Activated B cell treated with CpG ODN at 0.5 μM for 24 hours (primary cell): ENCODE results near the gene TLE2. TPM values are rescaled to one million over a fixed set of nuclear protein-coding genes. Genes with fewer than 3 reads are reported as not detected.

ENCODE experiments used
- ATAC-seq: fragments of 200-7000 bp; cut with Tn5 transposase; one replicate; pipeline ENCODE4 v1.10.0; 2021; ENCODE audit warnings: low read depth, mild to moderate bottlenecking, moderate library complexity
- CTCF ChIA-PET: fragments of 350-600 bp; sonication (Branson Sonifier 250); formaldehyde crosslinking; loops from one replicate; lab custom pipeline; 2021; ENCODE audit warnings: antibody characterized with exemption; lab: Charles Lee
- POLR2A ChIA-PET: fragments of 350-600 bp; sonication (Branson Sonifier 250); formaldehyde crosslinking; loops from one replicate; lab custom pipeline; 2021; ENCODE audit warnings: antibody characterized with exemption; lab: Charles Lee
- DNase-seq: peaks from one replicate; pipeline ENCODE4 v3.0.0; 2022
- H3K27ac Mint-ChIP-seq: one replicate; pipeline ENCODE4 v1.8.0; 2020; ENCODE audit warnings: mixed read lengths
- H3K27me3 Mint-ChIP-seq: one replicate; pipeline ENCODE4 v1.8.0; 2021; ENCODE audit warnings: mixed read lengths
- H3K36me3 Mint-ChIP-seq: one replicate; pipeline ENCODE4 v1.8.0; 2021; ENCODE audit warnings: low read depth, mixed read lengths
- H3K4me1 Mint-ChIP-seq: one replicate; pipeline ENCODE4 v1.8.0; 2021; ENCODE audit warnings: mixed read lengths
- H3K4me3 Mint-ChIP-seq: one replicate; pipeline ENCODE4 v1.8.0; 2020; ENCODE audit warnings: mild to moderate bottlenecking, mixed read lengths
- H3K9me3 Mint-ChIP-seq: one replicate; pipeline ENCODE4 v1.8.0; 2020; ENCODE audit warnings: mixed read lengths
- intact Hi-C: fragments of 100-400 bp; cut with micrococcal nuclease; formaldehyde crosslinking; loops from one replicate; pipeline ENCODE4 v1.15.1; 2024
- total RNA-seq: library from RNA; stranded (reverse); gene quantifications from 2 replicates; pipeline ENCODE4 v1.2.3, GENCODE V29; 2022
- TF ChIP-seq, protein P1 (sequence below): fragments of 200-600 bp; IDR thresholded peaks from one replicate; pipeline ENCODE4 v1.8.0; 2022; ENCODE audit warnings: antibody characterized with exemption, mild to moderate bottlenecking

Gene TLE2
- total RNA-seq, 1 donor from 2014 or later: 0.58 TPM

- no peaks in the 10 kb centered on the region for H3K36me3 Mint-ChIP-seq
- TF ChIP-seq, protein P1, sequence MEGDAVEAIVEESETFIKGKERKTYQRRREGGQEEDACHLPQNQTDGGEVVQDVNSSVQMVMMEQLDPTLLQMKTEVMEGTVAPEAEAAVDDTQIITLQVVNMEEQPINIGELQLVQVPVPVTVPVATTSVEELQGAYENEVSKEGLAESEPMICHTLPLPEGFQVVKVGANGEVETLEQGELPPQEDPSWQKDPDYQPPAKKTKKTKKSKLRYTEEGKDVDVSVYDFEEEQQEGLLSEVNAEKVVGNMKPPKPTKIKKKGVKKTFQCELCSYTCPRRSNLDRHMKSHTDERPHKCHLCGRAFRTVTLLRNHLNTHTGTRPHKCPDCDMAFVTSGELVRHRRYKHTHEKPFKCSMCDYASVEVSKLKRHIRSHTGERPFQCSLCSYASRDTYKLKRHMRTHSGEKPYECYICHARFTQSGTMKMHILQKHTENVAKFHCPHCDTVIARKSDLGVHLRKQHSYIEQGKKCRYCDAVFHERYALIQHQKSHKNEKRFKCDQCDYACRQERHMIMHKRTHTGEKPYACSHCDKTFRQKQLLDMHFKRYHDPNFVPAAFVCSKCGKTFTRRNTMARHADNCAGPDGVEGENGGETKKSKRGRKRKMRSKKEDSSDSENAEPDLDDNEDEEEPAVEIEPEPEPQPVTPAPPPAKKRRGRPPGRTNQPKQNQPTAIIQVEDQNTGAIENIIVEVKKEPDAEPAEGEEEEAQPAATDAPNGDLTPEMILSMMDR: no peak
- H3K4me1 Mint-ChIP-seq: peaks cover 10% of the 10 kb centered on the region
- intact Hi-C loops: no loop called here
- POLR2A ChIA-PET: interaction anchor here (0.7 to 1.1 kb wide), 2 partner anchors 13 to 51 kb away, joined by 3 read pairs; no protein-coding TSS in a partner anchor
- no peaks in the 10 kb centered on the region for H3K9me3 Mint-ChIP-seq
- ATAC-seq (peak; percentile 82), DNase-seq (no peak)
- peak overlapping the region; percentile 46 for H3K27ac Mint-ChIP-seq
- CTCF ChIA-PET: no interaction called here
- H3K4me3 Mint-ChIP-seq: peak overlapping the region; percentile 79
- peaks cover under 1% of the 10 kb centered on the region for H3K27me3 Mint-ChIP-seq
Measured at GRCh38 chr19:3047496-3048189, 18.6 kb upstream of the TLE2 start.

DNA sequence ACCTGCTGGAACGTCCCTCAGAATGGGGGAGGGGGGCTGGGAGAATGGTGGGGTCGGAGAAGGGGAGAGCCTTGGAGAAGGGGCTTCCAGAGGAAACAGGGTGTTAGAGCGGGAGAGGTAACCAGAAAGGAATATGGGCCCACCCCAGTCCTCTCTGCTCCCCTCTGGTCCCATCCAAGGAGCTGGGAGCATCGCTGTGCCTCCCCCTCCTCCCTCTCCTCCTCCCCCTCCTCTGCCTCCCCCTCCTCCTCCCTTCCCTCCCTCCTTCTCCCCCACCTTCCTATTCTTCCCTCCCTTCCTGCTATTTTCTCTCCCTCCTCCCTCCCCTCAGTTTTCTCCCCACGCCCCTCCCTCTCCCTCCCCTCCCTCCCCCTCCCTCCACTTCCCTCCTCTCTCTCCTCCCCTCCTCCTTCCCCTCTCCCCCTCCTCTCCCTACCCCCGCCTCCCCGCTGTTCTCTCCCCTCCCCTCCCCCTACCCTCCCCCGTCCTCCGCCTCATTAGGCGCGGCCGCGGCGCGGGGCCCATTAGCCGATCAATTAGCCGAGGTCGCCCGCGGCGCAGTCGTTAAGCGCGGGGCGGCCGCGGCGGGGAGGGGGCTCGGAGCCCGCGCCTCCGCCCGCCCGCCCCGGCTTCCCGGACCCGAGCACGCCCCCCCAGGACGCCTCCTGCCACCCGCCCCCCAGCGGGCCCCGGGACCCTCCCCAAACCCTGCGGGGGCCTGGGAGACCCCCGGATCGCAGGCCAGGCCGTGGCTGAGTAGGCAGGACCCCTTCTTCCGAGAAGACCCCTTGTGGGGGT is 17.8 kb upstream of the TLE2 start:
- Mint-ChIP-seq H3K36me3 (no peaks in the 10 kb centered on the region), H3K4me3 (no peak overlapping the region), H3K9me3 (no peaks in the 10 kb centered on the region), H3K4me1 (peaks cover 14% of the 10 kb centered on the region), H3K27me3 (peaks cover 4% of the 10 kb centered on the region), H3K27ac (no peak overlapping the region)
- ChIA-PET CTCF (no interaction called here), POLR2A (interaction anchor here (0.7 to 1.0 kb wide), 2 partner anchors 13 to 51 kb away, joined by 3 read pairs; no protein-coding TSS in a partner anchor)
- TF ChIP-seq, protein P1: no peak
- ATAC-seq (no peak), DNase-seq (no peak)
- intact Hi-C loops: no loop called here

DNA sequence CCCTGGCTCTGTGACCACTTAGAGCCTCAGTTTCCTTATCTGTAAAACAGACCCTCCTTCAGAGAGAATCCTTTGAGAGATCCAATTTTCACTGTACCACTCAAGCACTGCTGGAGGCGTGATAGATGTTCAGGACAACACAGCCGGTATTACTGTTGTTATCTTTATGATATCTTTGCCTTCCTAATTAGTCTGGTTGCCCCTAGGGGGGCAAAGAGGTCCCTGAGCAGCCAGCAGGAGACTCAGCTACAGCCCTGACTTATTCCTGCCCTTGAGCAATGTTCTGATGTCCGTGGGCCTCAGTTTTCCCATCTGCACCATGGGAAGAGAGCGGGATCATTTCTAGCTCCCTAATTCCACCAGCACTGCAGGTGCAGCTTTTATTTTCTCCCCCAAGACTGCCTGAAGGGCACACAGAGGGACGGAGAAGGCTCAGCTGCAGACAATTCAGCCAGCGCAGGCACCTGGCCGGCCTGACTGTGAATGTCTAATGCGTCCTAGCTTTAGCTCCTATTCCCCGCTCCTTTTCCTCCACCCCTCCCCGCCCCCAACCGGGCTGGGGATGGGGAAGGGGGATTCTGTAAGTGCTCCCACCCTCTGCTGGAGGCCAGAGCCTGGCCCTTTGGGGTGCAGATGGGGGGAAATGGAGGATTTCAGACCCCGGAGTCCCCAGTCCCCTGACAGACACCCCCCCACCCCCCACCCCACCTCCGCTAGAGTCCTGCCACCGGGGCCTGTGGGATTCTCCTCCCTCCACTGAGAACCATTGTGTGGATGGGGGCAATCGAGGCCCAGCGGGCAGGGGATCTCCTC is 17.0 kb upstream of the TLE2 start:
- Mint-ChIP-seq H3K27me3 (peaks cover 6% of the 10 kb centered on the region), H3K4me1 (peaks cover 15% of the 10 kb centered on the region), H3K4me3 (no peak overlapping the region), H3K36me3 (no peaks in the 10 kb centered on the region), H3K27ac (no peak overlapping the region), H3K9me3 (no peaks in the 10 kb centered on the region)
- DNase-seq (no peak), ATAC-seq (no peak)
- intact Hi-C loops: no loop called here
- TF ChIP-seq, protein P1: no peak
- ChIA-PET CTCF (no interaction called here), POLR2A (interaction anchor here (1.0 to 1.2 kb wide), 2 partner anchors 10 to 14 kb away, joined by 3 to 7 read pairs; no protein-coding TSS in a partner anchor)

- H3K9me3 Mint-ChIP-seq: no peaks in the 10 kb centered on the region
- H3K36me3 Mint-ChIP-seq: no peaks in the 10 kb centered on the region
- H3K4me3 Mint-ChIP-seq: no peak overlapping the region
- intact Hi-C loops: no loop called here
- DNase-seq: no peak
- TF ChIP-seq, protein P1: no peak
- no peak for ATAC-seq
- H3K27ac Mint-ChIP-seq: peak overlapping the region; percentile 16
- POLR2A ChIA-PET: interaction anchor here (1.2 kb wide), 1 partner anchor 9 kb away, joined by 7 read pairs; no protein-coding TSS in a partner anchor
- CTCF ChIA-PET: no interaction called here
- H3K4me1 Mint-ChIP-seq: peaks cover 15% of the 10 kb centered on the region
- H3K27me3 Mint-ChIP-seq: peaks cover 6% of the 10 kb centered on the region
Measured at GRCh38 chr19:3045191-3045590, 16.1 kb upstream of the TLE2 start.
